Bronchial epithelial cell (primary cell): ENCODE measurements around the gene PTPRC. TPM values are rescaled to one million over a fixed set of nuclear protein-coding genes. Genes with fewer than 3 reads are reported as not detected.

ENCODE experiments used
- DNase-seq: peaks from one replicate; pipeline ENCODE4 v3.0.0-alpha.2; 2010; ENCODE audit warnings: low read depth
- FAIRE-seq: peaks from 2 replicates; lab custom pipeline; 2011; peaks lifted over from hg19 to GRCh38; lab: Jason Lieb, UNC
- H3K27me3 ChIP-seq: 2 replicates; pipeline ENCODE4 v1.5.1; 2011; ENCODE audit warnings: low read length; ENCODE audit not compliant: control insufficient read depth, insufficient read depth
- H3K36me3 ChIP-seq: 2 replicates; pipeline ENCODE4 v1.5.1; 2011; ENCODE audit warnings: low read length; ENCODE audit not compliant: control insufficient read depth, insufficient read depth
- H3K4me3 ChIP-seq: 2 replicates; pipeline ENCODE4 v1.5.1; 2011; ENCODE audit warnings: mild to moderate bottlenecking, low read depth, low read length, control low read depth
- total RNA-seq: library from RNA; depleted of rRNA; stranded (reverse); fragments of >200 nt; gene quantifications from 2 replicates; pipeline ENCODE4 v1.2.1, GENCODE V29; 2014
- TF ChIP-seq, protein P1 (sequence below): IDR thresholded peaks from 2 replicates; pipeline ENCODE4 v1.5.1; 2011; ENCODE audit warnings: mild to moderate bottlenecking, moderate library complexity, low read length, control low read depth, inconsistent platforms; ENCODE audit not compliant: insufficient read depth, severe bottlenecking

The PTPRC gene
- total RNA-seq, 1 donor from 2014 or later, result not detected

DNA sequence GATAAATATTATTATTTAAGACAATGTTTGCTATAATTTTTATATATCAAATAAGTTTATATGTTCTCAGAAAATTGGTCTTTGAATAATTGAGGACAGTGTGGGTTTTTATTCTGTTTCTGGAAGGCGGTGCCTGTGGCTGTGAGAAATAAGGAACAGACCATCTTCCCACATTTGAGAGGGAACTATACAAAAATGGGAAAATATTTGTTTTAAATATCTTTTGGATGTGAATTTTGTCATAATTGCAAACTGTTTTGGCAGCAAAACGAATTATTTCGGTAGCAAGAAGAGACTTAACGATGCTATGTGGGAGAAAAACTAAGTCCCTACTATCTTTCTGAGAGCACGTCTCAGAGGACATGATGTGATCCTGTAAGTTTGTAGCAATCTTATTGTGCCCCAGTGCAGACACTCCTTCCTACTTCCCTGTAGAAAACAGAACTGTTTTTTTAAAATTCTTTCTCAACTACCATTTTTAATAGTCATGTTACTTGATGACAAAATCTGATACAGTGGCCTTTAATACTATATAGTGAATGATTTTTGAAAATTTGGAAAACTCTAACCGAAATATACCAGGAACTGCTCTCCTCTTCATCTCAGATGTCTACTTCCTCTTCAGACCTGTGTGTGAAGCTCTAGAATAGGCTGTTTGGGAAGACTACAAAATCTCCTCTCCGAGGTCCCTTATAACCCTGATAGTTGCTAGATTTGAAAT lies 25.4 kb downstream of the PTPRC start:
- FAIRE-seq (no peak), DNase-seq (no peak)
- H3K36me3 ChIP-seq, result no peaks in the 10 kb centered on the region
- TF ChIP-seq, protein P1, sequence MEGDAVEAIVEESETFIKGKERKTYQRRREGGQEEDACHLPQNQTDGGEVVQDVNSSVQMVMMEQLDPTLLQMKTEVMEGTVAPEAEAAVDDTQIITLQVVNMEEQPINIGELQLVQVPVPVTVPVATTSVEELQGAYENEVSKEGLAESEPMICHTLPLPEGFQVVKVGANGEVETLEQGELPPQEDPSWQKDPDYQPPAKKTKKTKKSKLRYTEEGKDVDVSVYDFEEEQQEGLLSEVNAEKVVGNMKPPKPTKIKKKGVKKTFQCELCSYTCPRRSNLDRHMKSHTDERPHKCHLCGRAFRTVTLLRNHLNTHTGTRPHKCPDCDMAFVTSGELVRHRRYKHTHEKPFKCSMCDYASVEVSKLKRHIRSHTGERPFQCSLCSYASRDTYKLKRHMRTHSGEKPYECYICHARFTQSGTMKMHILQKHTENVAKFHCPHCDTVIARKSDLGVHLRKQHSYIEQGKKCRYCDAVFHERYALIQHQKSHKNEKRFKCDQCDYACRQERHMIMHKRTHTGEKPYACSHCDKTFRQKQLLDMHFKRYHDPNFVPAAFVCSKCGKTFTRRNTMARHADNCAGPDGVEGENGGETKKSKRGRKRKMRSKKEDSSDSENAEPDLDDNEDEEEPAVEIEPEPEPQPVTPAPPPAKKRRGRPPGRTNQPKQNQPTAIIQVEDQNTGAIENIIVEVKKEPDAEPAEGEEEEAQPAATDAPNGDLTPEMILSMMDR, result no peak
- H3K27me3 ChIP-seq, result no peaks in the 10 kb centered on the region
- no peak overlapping the region for H3K4me3 ChIP-seq

DNA sequence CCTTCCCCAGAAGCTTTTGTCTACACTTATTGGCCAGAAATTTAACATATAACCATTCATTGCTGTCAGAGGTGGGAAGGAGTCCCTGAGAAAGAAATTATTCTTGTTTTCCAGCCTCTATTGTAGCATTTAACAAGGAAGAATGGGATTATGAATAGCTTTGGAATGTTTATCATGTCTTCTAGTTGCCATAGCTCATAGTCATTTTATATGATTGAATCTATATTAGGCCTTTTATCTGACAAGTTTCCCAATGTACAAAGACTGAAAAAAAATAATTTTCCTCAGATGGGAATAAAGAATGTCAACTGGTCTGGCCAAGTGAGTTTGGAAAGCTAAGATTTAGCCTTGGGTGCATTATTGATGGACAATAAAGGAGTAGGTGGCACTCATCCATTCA lies 28.3 kb downstream of the PTPRC start:
- FAIRE-seq, result no peak
- H3K27me3 ChIP-seq, result no peaks in the 10 kb centered on the region
- no peaks in the 10 kb centered on the region for H3K36me3 ChIP-seq
- peak; percentile 43 for DNase-seq
- H3K4me3 ChIP-seq, result no peak overlapping the region
- TF ChIP-seq, protein P1, result no peak

DNA sequence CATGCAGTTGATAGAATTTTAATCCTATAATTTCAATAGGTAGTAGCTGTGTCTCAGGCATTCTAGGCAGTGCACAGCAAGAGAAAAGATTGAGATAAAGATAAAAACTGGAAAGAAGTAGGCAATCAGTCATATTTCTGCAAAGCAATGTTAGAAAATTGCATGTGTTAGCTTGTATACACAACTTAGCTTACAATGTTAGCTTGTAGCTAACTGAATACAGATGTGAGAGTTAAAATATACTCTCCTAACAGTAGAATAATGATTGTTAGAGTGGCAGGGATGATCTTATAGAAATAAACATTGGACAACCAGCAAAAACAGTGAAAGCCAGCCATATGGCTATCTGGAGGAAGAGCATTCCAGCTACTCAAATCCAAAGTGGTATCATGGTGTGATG lies 29.0 kb downstream of the PTPRC start:
- Histone ChIP-seq H3K27me3 (no peaks in the 10 kb centered on the region), H3K36me3 (no peaks in the 10 kb centered on the region), H3K4me3 (no peak overlapping the region)
- TF ChIP-seq, protein P1, result no peak
- DNase-seq, result no peak
- no peak for FAIRE-seq

DNA sequence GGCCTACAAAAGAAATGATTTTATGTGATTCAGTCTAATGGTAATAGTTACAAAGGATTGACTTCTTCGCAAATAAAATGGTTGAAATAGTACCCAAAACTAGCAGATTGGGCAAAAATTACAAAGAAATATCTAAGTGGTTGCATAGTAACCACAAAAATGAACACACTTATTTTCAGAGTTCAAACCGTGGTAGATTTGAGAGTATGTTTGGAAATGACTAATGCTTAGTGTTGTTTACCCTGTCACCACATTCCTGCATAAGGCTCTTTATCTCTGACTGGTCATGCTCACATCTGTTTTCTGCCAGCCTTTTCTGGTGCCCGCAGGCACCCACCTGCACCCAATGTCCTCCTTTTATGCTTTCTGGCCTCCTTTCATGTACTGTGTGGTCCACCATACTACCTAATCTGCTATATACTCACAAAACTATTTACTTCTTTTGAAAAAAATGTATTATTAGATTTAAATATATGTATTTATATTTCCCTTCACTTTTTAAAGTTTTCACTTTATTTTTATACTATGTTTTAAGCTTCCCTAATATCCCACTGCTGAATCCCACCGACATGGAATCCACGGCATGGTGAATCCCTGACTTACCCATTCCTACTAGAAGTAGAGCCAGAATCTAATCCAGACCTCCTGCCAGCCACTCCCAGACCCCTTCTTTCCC lies 30.3 kb downstream of the PTPRC start:
- Histone ChIP-seq H3K27me3 (no peaks in the 10 kb centered on the region), H3K4me3 (no peak overlapping the region), H3K36me3 (no peaks in the 10 kb centered on the region)
- FAIRE-seq, result no peak
- peak; percentile 95 for DNase-seq
- TF ChIP-seq, protein P1, result no peak

DNA sequence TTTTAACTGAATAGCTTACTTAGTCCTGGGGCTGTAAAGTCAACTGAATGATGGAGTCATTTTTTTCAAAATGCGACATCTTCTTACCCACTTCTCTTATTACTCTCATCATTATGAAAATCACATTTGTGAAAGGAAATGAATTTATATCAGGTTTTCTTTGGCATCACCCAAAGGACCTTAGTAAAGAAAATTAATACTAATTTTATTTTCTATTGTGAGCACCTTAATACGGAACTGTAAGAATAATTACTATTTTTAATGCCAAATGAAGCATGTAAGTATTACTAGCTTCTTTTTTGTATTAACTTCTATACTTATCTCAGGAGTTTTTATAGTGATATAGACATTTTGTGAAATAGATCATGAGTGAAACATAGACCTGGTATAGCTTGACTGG lies 30.9 kb downstream of the PTPRC start:
- Histone ChIP-seq H3K4me3 (no peak overlapping the region), H3K27me3 (no peaks in the 10 kb centered on the region), H3K36me3 (no peaks in the 10 kb centered on the region)
- no peak for FAIRE-seq
- TF ChIP-seq, protein P1, result no peak
- DNase-seq, result no peak
